Panc1 (cell line): ENCODE measurements around the gene ZNF346. TPM values are rescaled to one million over a fixed set of nuclear protein-coding genes. Genes with fewer than 3 reads are reported as not detected.

Experiments
- ATAC-seq: fragments of 200-7000 bp; cut with Tn5 transposase; 2 replicates; pipeline ENCODE4 v1.9.1; 2020; ENCODE audit warnings: mild to moderate bottlenecking, moderate library complexity
- BruUV-seq: library from RNA; stranded (reverse); fragments of 400-500 nt; replicated peaks from 2 replicates; lab custom pipeline; 2021; lab: Mats Ljungman, UMichigan
- CTCF ChIA-PET: fragments of 300-600 bp; sonication (Branson Sonifier 250); formaldehyde crosslinking; loops from one replicate; lab custom pipeline; 2022; ENCODE audit warnings: antibody characterized with exemption; lab: Charles Lee
- POLR2A ChIA-PET: fragments of 300-600 bp; sonication (Branson Sonifier 250); formaldehyde crosslinking; loops from one replicate; lab custom pipeline; 2022; ENCODE audit warnings: antibody characterized with exemption; lab: Charles Lee
- DNase-seq: peaks from one replicate; pipeline ENCODE4 v3.0.0-alpha.2; 2010; ENCODE audit warnings: low read depth, low spot score
- H3K27ac ChIP-seq: 2 replicates; pipeline ENCODE4 v1.5.1; 2011; ENCODE audit warnings: mild to moderate bottlenecking, low read length, inconsistent platforms
- H3K27me3 ChIP-seq: fragments of 200-500 bp; sonication (Bioruptor generic); 2 replicates; pipeline ENCODE4 v1.6.0; 2014; ENCODE audit warnings: low read length, inconsistent platforms; ENCODE audit not compliant: control insufficient read depth, insufficient read depth
- H3K36me3 ChIP-seq: fragments of 200-500 bp; sonication (Bioruptor generic); 2 replicates; pipeline ENCODE4 v1.5.1; 2014; ENCODE audit warnings: inconsistent platforms, mild to moderate bottlenecking, low read length, moderate library complexity; ENCODE audit not compliant: control insufficient read depth, insufficient read depth
- H3K4me1 ChIP-seq: 2 replicates; pipeline ENCODE4 v1.5.1; 2011; ENCODE audit warnings: inconsistent platforms, mild to moderate bottlenecking, low read length, moderate library complexity; ENCODE audit not compliant: control insufficient read depth, insufficient read depth
- H3K4me3 ChIP-seq, 2 experiments: 2 replicates each; pipeline ENCODE4 v1.5.1; 2011 to 2012; ENCODE audit warnings: low read depth in 2 of 2, low read length in 2 of 2, mild to moderate bottlenecking in 2 of 2, inconsistent platforms in 1 of 2, moderate library complexity in 1 of 2
- H3K9me3 ChIP-seq: fragments of 200-500 bp; sonication (Bioruptor generic); 2 replicates; pipeline ENCODE4 v1.5.1; 2014; ENCODE audit warnings: low read depth, mild to moderate bottlenecking, inconsistent platforms, low read length, moderate library complexity; ENCODE audit not compliant: control insufficient read depth, insufficient read depth
- CTCF ChIP-seq: fragments of 450-650 bp; IDR thresholded peaks from 2 replicates; pipeline ENCODE4 v1.5.1; 2017; ENCODE audit warnings: mild to moderate bottlenecking
- POLR2AphosphoS5 ChIP-seq: IDR thresholded peaks from 2 replicates; pipeline ENCODE4 v1.6.1; 2012; ENCODE audit warnings: mild to moderate bottlenecking, low read depth, low read length, moderate library complexity
- REST ChIP-seq, 2 experiments: IDR thresholded peaks; 2 replicates each; pipeline ENCODE4 v1.6.1; 2011 to 2012; ENCODE audit warnings: low read depth in 2 of 2, control low read depth in 1 of 2, low read length in 1 of 2, mild to moderate bottlenecking in 1 of 2, moderate library complexity in 1 of 2; ENCODE audit not compliant: insufficient read depth in 1 of 2
- SIN3A ChIP-seq: IDR thresholded peaks from 2 replicates; pipeline ENCODE4 v1.6.1; 2012; ENCODE audit warnings: low read depth, mild to moderate bottlenecking, low read length, moderate library complexity, borderline replicate concordance; ENCODE audit not compliant: insufficient read depth
- TCF7L2 ChIP-seq: IDR thresholded peaks from 2 replicates; pipeline ENCODE4 v1.6.1; 2011; ENCODE audit warnings: mild to moderate bottlenecking, low read depth, low read length, inconsistent platforms
- in situ Hi-C: cut with HindIII; loops from 2 replicates; pipeline ENCODE4 v1.10.0; 2016; ENCODE audit warnings: low sequenced_read_pairs, low pct_unique_long_range_greater_than_20kb
- intact Hi-C: fragments of 100-400 bp; cut with micrococcal nuclease; formaldehyde crosslinking; loops from one replicate; pipeline ENCODE4 v1.10.0; 2022; ENCODE audit not compliant: unreplicated experiment
- total RNA-seq: library from RNA; stranded (reverse); gene quantifications from one replicate; pipeline ENCODE4 v1.2.1, GENCODE V29; 2021; ENCODE audit not compliant: unreplicated experiment

The ZNF346 gene
- total RNA-seq, 1 experiment from 2014 or later: 21.3 TPM

- Histone ChIP-seq H3K36me3 (no peaks in the 10 kb centered on the region), H3K9me3 (no peaks in the 10 kb centered on the region), H3K27ac (no peak overlapping the region), H3K4me1 (no peaks in the 10 kb centered on the region), H3K27me3 (no peaks in the 10 kb centered on the region), H3K4me3 (peak overlapping the region; percentile 5 to 37; a peak in 2 of 4 replicates)
- DNase-seq: no peak
- ChIA-PET CTCF (interaction anchor here (0.6 to 2.3 kb wide), 8 partner anchors 13 to 405 kb away, joined by 3 to 14 read pairs (median 4); no protein-coding TSS in a partner anchor), POLR2A (no interaction called here)
- intact Hi-C loops: no loop called here
- in situ Hi-C loops: no loop called here
- no TSS peak for BruUV-seq
- ATAC-seq: no peak
- no peak for TF ChIP-seq SIN3A
- no peak for TF ChIP-seq CTCF
- no peak for TF ChIP-seq REST (IDR thresholded peaks at IDR 0.05; ENCODE audit: insufficient read depth in 1 of 2, low read depth in 2 of 2, low read length in 1 of 2)
- TF ChIP-seq TCF7L2: no peak
- no peak for TF ChIP-seq POLR2AphosphoS5
Measured at GRCh38 chr5:177085985-177086653, 63.6 kb downstream of the ZNF346 start.

- Histone ChIP-seq H3K27me3 (no peaks in the 10 kb centered on the region), H3K27ac (no peak within 1 kb of the TSS), H3K36me3 (no peaks in the 10 kb centered on the region), H3K4me3 (peak within 1 kb of the TSS; percentile 47 to 55), H3K4me1 (no peaks in the 10 kb centered on the region), H3K9me3 (no peaks in the 10 kb centered on the region)
- in situ Hi-C loops (no loop called here), intact Hi-C loops (no loop called here)
- TF ChIP-seq REST (IDR thresholded peaks at IDR 0.05; ENCODE audit: insufficient read depth in 1 of 2, low read depth in 2 of 2, low read length in 1 of 2): no peak
- TF ChIP-seq CTCF: peak; percentile 83; the same call in 1 of the 2 replicates
- POLR2A ChIA-PET: no interaction called here
- CTCF ChIA-PET: interaction anchor here (0.6 to 2.3 kb wide), 8 partner anchors 14 to 406 kb away, joined by 3 to 14 read pairs (median 4); no protein-coding TSS in a partner anchor
- ATAC-seq (peak; percentile 84), DNase-seq (no peak)
- BruUV-seq: no TSS peak
Measured at GRCh38 chr5:177086654-177087397, 64.3 kb downstream of the ZNF346 start, which contains the start of gene FGFR4. FGFR4 (plus strand) TSS chr5:177086915; CDS start chr5:177089603, 2,688 bp downstream.
